HEK293T (cell line): ENCODE results near the gene SLC35E4.

Experiments used
- ARNT ChIP-seq: fragments of 450-650 bp; IDR thresholded peaks from 2 replicates; pipeline ENCODE4 v1.6.1; 2017; ENCODE audit warnings: mild to moderate bottlenecking
- BHLHE40 ChIP-seq: fragments of 450-650 bp; IDR thresholded peaks from 2 replicates; pipeline ENCODE4 v1.6.1; 2016; ENCODE audit warnings: mild to moderate bottlenecking, moderate library complexity, borderline replicate concordance
- CTBP1 ChIP-seq: fragments of 450-650 bp; IDR thresholded peaks from 2 replicates; pipeline ENCODE4 v1.6.1; 2016; ENCODE audit warnings: borderline replicate concordance
- ELF4 ChIP-seq: fragments of 450-650 bp; IDR thresholded peaks from 2 replicates; pipeline ENCODE4 v1.6.1; 2017; ENCODE audit warnings: antibody characterized with exemption
- FOXA1 ChIP-seq: fragments of 450-650 bp; IDR thresholded peaks from 2 replicates; pipeline ENCODE4 v1.6.1; 2016; ENCODE audit warnings: mild to moderate bottlenecking
- FOXK2 ChIP-seq: fragments of 450-650 bp; IDR thresholded peaks from 2 replicates; pipeline ENCODE4 v1.6.1; 2016; ENCODE audit warnings: mild to moderate bottlenecking
- FOXM1 ChIP-seq: fragments of 450-650 bp; IDR thresholded peaks from 2 replicates; pipeline ENCODE4 v1.6.1; 2017; ENCODE audit warnings: mild to moderate bottlenecking, borderline replicate concordance
- L3MBTL2 ChIP-seq: fragments of 450-650 bp; conservative IDR thresholded peaks from 2 replicates; pipeline ENCODE4 v1.6.1; 2016; ENCODE audit warnings: mild to moderate bottlenecking
- NFRKB ChIP-seq: fragments of 450-650 bp; IDR thresholded peaks from 2 replicates; pipeline ENCODE4 v1.6.1; 2016; ENCODE audit warnings: mild to moderate bottlenecking, moderate library complexity
- SP1 ChIP-seq: fragments of 450-650 bp; IDR thresholded peaks from 2 replicates; pipeline ENCODE4 v1.6.1; 2017
- SUZ12 ChIP-seq: fragments of 450-650 bp; IDR thresholded peaks from 2 replicates; pipeline ENCODE4 v1.6.1; 2016; ENCODE audit warnings: mild to moderate bottlenecking
- TARDBP ChIP-seq: fragments of 450-650 bp; IDR thresholded peaks from 2 replicates; pipeline ENCODE4 v1.6.1; 2016
- ZNF384 ChIP-seq: fragments of 450-650 bp; IDR thresholded peaks from 2 replicates; pipeline ENCODE4 v1.6.1; 2016
- TF ChIP-seq, protein P1 (sequence below): fragments of 450-650 bp; IDR thresholded peaks from 2 replicates; pipeline ENCODE4 v1.6.1; 2016

DNA sequence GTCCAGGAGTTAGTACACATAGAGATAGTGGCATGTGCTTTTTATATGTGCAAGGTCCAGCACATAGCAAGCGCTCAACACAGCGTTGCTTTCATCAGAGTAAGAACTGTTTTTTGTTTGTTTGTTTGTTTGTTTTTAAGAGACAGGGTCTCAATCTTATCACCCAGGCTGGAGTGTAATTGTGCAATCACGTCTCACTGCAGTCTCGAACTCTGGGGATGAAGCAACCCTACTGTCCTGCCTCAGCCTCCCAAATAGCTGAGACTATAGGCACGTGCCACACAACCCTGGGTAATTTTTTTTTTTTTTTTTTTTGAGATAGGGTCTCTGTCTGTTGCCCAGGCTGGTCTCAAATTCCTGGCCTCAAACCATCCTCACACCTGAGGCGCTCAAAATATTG is 17.8 kb upstream of the SLC35E4 start:
- TF ChIP-seq, protein P1, sequence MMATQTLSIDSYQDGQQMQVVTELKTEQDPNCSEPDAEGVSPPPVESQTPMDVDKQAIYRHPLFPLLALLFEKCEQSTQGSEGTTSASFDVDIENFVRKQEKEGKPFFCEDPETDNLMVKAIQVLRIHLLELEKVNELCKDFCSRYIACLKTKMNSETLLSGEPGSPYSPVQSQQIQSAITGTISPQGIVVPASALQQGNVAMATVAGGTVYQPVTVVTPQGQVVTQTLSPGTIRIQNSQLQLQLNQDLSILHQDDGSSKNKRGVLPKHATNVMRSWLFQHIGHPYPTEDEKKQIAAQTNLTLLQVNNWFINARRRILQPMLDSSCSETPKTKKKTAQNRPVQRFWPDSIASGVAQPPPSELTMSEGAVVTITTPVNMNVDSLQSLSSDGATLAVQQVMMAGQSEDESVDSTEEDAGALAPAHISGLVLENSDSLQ, result no peak
- TF ChIP-seq ZNF384 (no peak), SUZ12 (no peak), FOXK2 (no peak), NFRKB (no peak), ELF4 (no peak), SP1 (no peak), BHLHE40 (no peak), TARDBP (no peak), FOXM1 (no peak), FOXA1 (no peak), CTBP1 (no peak), L3MBTL2 (no peak), ARNT (no peak)
